ENCODE data around the gene BET1. TPM values are rescaled to one million over a fixed set of nuclear protein-coding genes. Genes with fewer than 3 reads are reported as not detected.

The BET1 gene
- total RNA-seq, 1 experiment from 2014 or later, result 17.2 TPM

- no peak overlapping the region for H3K4me3 ChIP-seq (replicated peaks in 1 of 2; ENCODE audit: low read depth in 1 of 2, low read length in 2 of 2)
- no peak overlapping the region for H2AFZ ChIP-seq (ENCODE audit: low read depth, low read length, poor library complexity, severe bottlenecking)
- no peaks in the 10 kb centered on the region; the same call in 1 of the 2 replicates for H3K27me3 ChIP-seq (ENCODE audit: insufficient read depth, low read length)
- ChIA-PET RAD21 (ENCODE audit: low non-redundant PET in 1 of 2, low total read pairs in 2 of 2, uncharacterized antibody in 2 of 2, unreplicated experiment in 2 of 2) (no interaction called here), CTCF (no interaction called here), POLR2A (no interaction called here)
- H3K4me2 ChIP-seq (ENCODE audit: low read length), result no peak overlapping the region
- H3K9me2 ChIP-seq (ENCODE audit: insufficient read depth), result no peaks in the 10 kb centered on the region
- no TSS peak for BruUV-seq (replicated peaks)
- TF ChIP-seq YY1 (IDR thresholded peaks at IDR 0.05; ENCODE audit: extremely low read depth, insufficient replicate concordance, low read depth, low read length), result no peak
- H3K27ac ChIP-seq (ENCODE audit: low read depth, low read length), result no peak overlapping the region
- no peak for DNase-seq (ENCODE audit: low read depth, low spot score)
- no peak overlapping the region for H3K9ac ChIP-seq (ENCODE audit: low read length)
- no peaks in the 10 kb centered on the region for H3K4me1 ChIP-seq (ENCODE audit: control insufficient read depth in 1 of 2, insufficient read depth in 2 of 2, low read length in 2 of 2)
- H4K20me1 ChIP-seq (ENCODE audit: insufficient read depth), result no peaks in the 10 kb centered on the region
- ATAC-seq, result no peak
- H3K79me2 ChIP-seq (ENCODE audit: insufficient read depth, low read length), result no peaks in the 10 kb centered on the region
- no peaks in the 10 kb centered on the region for H3K9me3 ChIP-seq (ENCODE audit: control insufficient read depth in 1 of 2, insufficient read depth in 1 of 2, low read depth in 1 of 2, low read length in 2 of 2)
- no peaks in the 10 kb centered on the region for H3K36me3 ChIP-seq (ENCODE audit: control insufficient read depth in 1 of 2, insufficient read depth in 2 of 2, low read length in 2 of 2)
- intact Hi-C loops (cut with micrococcal nuclease), result no loop called here
Measured at GRCh38 chr7:94052398-94053180, 48.4 kb upstream of the BET1 start.

- CTCF ChIA-PET, result no interaction called here
- BruUV-seq (replicated peaks), result no TSS peak
Measured at GRCh38 chr7:94050046-94050445, 45.9 kb upstream of the BET1 start.

More at GRCh38 chr7:94050046-94050445, 45.9 kb upstream of the BET1 start:
- TF ChIP-seq SRF (IDR thresholded peaks at IDR 0.05; ENCODE audit: low read depth) (no peak), POLR2AphosphoS5 (IDR thresholded peaks at IDR 0.05; ENCODE audit: low read depth, low read length) (no peak), CTCF (IDR thresholded peaks at IDR 0.05 in 2 of 3, conservative IDR thresholded peaks at IDR 0.05 in 1 of 3; ENCODE audit: borderline replicate concordance in 1 of 3, insufficient read depth in 1 of 3, low read depth in 2 of 3, low read length in 2 of 3) (no peak), EZH2phosphoT487 (IDR thresholded peaks at IDR 0.05; ENCODE audit: borderline replicate concordance) (no peak), YY1 (IDR thresholded peaks at IDR 0.05; ENCODE audit: extremely low read depth, insufficient replicate concordance, low read depth, low read length) (no peak), EGR1 (IDR thresholded peaks at IDR 0.05; ENCODE audit: low read depth) (no peak), SIN3A (IDR thresholded peaks at IDR 0.05; ENCODE audit: low read depth) (no peak)
- DNase-seq (ENCODE audit: low read depth, low spot score), result no peak
- no peak overlapping the region for H3K9ac ChIP-seq (ENCODE audit: low read length)
- H3K9me3 ChIP-seq (ENCODE audit: control insufficient read depth in 1 of 2, insufficient read depth in 1 of 2, low read depth in 1 of 2, low read length in 2 of 2), result no peaks in the 10 kb centered on the region
- intact Hi-C loops (cut with micrococcal nuclease), result no loop called here
- ChIA-PET POLR2A (no interaction called here), RAD21 (ENCODE audit: low non-redundant PET in 1 of 2, low total read pairs in 2 of 2, uncharacterized antibody in 2 of 2, unreplicated experiment in 2 of 2) (no interaction called here)
- no peaks in the 10 kb centered on the region for H3K4me1 ChIP-seq (ENCODE audit: control insufficient read depth in 1 of 2, insufficient read depth in 2 of 2, low read length in 2 of 2)
- H2AFZ ChIP-seq (ENCODE audit: low read depth, low read length, poor library complexity, severe bottlenecking), result no peak overlapping the region
- H3K9me2 ChIP-seq (ENCODE audit: insufficient read depth), result no peaks in the 10 kb centered on the region
- no peak for ATAC-seq
- no peaks in the 10 kb centered on the region for H3K36me3 ChIP-seq (ENCODE audit: control insufficient read depth in 1 of 2, insufficient read depth in 2 of 2, low read length in 2 of 2)
- no peaks in the 10 kb centered on the region for H4K20me1 ChIP-seq (ENCODE audit: insufficient read depth)
- no peak overlapping the region for H3K4me2 ChIP-seq (ENCODE audit: low read length)
- peaks cover 5% of the 10 kb centered on the region; the same call in 1 of the 2 replicates for H3K27me3 ChIP-seq (ENCODE audit: insufficient read depth, low read length)
- H3K27ac ChIP-seq (ENCODE audit: low read depth, low read length), result no peak overlapping the region
- H3K79me2 ChIP-seq (ENCODE audit: insufficient read depth, low read length), result no peaks in the 10 kb centered on the region
- H3K4me3 ChIP-seq (replicated peaks in 1 of 2; ENCODE audit: low read depth in 1 of 2, low read length in 2 of 2), result no peak overlapping the region

Measured in HCT116 (cell line).